Large intestine (tissue), 3 donors: ENCODE measurements around the gene FASTK. TPM values are rescaled to one million over a fixed set of nuclear protein-coding genes. Genes with fewer than 3 reads are reported as not detected.

ENCODE experiments used
- DNase-seq, 2 donors: peaks; one replicate each; pipeline versions ENCODE4 v3.0.0 to v3.0.0-alpha.2; 2013
- H3K27ac ChIP-seq: one replicate; pipeline ENCODE4 v1.5.1; 2013; ENCODE audit warnings: low read length
- H3K27me3 ChIP-seq: 2 replicates; pipeline ENCODE4 v1.6.1; 2013; ENCODE audit warnings: low read length; ENCODE audit not compliant: control insufficient read depth, insufficient read depth
- H3K36me3 ChIP-seq: 2 replicates; pipeline ENCODE4 v1.6.1; 2013; ENCODE audit warnings: low read length; ENCODE audit not compliant: control insufficient read depth, insufficient read depth
- H3K4me1 ChIP-seq: one replicate; pipeline ENCODE4 v1.6.1; 2013; ENCODE audit warnings: low read length; ENCODE audit not compliant: control insufficient read depth, insufficient read depth
- H3K4me3 ChIP-seq: one replicate; pipeline ENCODE4 v1.5.1; 2013; ENCODE audit warnings: low read length
- H3K9me3 ChIP-seq: one replicate; pipeline ENCODE4 v1.6.1; 2013; ENCODE audit warnings: mild to moderate bottlenecking, low read depth, low read length, moderate library complexity; ENCODE audit not compliant: control insufficient read depth
- WGBS: methylation state at CpG from one replicate; pipeline ENCODE4 v1.1.5; 2013; ENCODE audit warnings: low lambda C conversion rate; ENCODE audit not compliant: insufficient coverage; 5-methylcytosine and 5-hydroxymethylcytosine counted together
- polyA plus RNA-seq: library from polyadenylated mRNA; unstranded; fragments of 120-200 nt; gene quantifications from one replicate; pipeline ENCODE4 v1.2.1, GENCODE V29; 2013

The FASTK gene
- polyA plus RNA-seq, 1 donor: 90.4 TPM

DNA sequence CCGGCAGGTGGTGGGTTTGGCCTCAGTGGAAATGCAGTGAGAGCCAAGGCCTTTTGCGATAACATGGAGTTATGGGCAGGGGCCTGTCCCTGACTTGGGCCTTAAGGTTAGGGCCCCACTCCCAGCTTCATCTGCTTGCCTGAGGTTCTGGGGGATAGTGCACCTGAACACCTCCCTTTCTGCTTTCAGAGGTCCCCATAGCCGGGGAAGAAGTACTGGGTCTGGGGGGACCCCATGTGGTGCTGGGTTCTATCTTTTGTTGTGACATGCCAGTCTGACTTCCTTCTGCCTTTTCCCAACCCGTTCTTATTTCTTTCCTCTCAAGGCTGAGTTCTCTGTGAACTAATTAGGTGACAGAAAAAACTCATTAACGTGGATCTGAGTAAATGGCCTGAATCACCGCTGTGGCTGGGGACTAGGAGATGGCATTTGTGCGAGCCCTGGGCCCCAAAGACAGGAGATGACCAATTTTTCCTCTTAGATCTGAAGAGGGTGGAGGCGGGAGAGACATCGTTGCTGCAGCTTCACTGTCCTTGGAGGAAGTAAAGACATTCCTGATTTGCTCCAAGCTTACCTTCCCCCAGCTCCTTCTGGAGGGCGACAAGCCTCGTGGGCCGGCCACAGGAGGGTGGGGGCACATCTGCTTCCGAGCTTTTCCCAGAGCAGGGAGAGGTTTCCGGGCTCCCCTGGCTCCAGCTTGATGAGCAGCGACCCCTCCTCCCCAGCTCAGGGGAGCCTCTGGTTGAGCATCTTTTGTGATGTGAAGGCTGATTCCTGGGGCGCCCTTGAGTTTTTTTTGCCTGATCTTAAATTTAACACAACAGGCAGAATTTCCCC lies 7.6 kb upstream of the FASTK start:
- Histone ChIP-seq H3K4me1 (peaks cover 37% of the 10 kb centered on the region), H3K27ac (peak overlapping the region; percentile 60), H3K9me3 (no peaks in the 10 kb centered on the region), H3K27me3 (no peaks in the 10 kb centered on the region), H3K36me3 (peaks cover 2% of the 10 kb centered on the region), H3K4me3 (peak overlapping the region; percentile 72)
- DNase-seq: no peak
- no CpG with 5 or more reads among the region's 16 CpGs for WGBS

DNA sequence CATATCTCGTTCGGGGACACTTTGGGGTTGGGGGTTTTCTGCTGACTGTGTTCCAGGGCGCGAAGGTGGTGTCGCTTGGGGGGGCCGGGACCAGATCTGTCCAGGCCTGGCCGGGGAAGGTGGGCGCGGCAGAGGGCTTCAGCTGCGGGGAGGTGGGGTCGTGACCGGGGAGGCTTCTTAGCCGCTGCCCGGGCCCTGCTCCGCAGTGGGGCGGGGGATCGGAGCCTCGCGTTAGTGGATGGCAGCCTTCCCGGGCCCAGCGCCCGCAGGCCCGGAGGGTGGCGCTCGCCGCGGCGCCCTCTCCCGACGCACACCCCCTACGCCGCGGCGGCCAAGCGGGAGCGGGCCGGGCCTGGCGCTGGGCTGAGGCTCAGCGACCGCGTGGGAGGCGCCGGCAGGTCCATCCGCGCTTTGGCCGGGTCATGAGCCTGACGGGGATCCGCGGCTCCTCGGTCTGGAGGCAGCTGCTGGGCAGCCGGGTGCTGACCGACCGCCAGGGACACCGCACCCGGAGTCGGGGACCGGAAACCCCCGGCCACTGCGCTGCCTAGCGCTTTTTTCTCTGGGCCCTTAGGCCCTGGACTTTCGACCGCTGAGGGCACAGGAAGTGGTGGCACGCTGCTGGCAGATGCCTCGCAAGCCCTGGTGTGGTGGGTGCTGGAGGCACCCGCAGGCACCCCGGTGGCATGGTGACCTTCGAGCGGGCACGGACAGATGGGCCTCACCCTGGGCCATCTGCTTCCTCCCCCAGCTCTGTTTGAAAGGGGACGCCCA lies 6.8 kb upstream of the FASTK start:
- Histone ChIP-seq H3K27ac (peak overlapping the region; percentile 48), H3K4me1 (peaks cover 40% of the 10 kb centered on the region), H3K36me3 (peaks cover 2% of the 10 kb centered on the region), H3K27me3 (no peaks in the 10 kb centered on the region), H3K9me3 (no peaks in the 10 kb centered on the region), H3K4me3 (peak overlapping the region; percentile 72)
- DNase-seq: peak in 1 of 2 donors; percentile 71
- WGBS: no CpG with 5 or more reads among the region's 70 CpGs

DNA sequence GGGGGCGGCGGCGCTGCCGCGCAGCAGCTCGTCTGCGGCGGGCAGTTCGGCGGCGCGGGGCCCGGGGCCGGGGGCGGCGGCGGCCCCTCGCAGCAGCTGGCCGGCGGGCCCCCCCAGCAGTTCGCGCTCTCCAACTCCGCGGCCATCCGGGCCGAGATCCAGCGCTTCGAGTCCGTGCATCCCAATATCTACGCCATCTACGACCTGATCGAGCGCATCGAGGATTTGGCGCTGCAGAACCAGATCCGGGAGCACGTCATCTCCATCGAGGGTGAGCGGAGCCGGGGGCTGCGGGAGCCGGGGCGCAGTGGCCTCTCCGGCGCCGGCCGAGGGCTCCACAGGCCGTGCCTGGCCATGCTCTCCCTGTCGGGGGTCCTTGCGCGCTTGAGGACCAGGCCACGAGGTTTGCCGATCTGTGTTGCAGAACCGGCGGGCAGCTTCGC lies 6.2 kb upstream of the FASTK start:
- Histone ChIP-seq H3K4me1 (peaks cover 46% of the 10 kb centered on the region), H3K27me3 (no peaks in the 10 kb centered on the region), H3K36me3 (no peaks in the 10 kb centered on the region), H3K27ac (peak overlapping the region; percentile 41), H3K9me3 (no peaks in the 10 kb centered on the region), H3K4me3 (peak overlapping the region; percentile 72)
- DNase-seq: peak in 1 of 2 donors; percentile 49
- WGBS: no CpG with 5 or more reads among the region's 56 CpGs

- Histone ChIP-seq H3K27ac (peak within 1 kb of the TSS; percentile 77), H3K4me3 (peak within 1 kb of the TSS; percentile 72), H3K9me3 (no peaks in the 10 kb centered on the region), H3K36me3 (no peaks in the 10 kb centered on the region), H3K4me1 (peaks cover 42% of the 10 kb centered on the region), H3K27me3 (no peaks in the 10 kb centered on the region)
- WGBS: no CpG with 5 or more reads among the region's 84 CpGs
- DNase-seq: peak; percentile 67 to 85
Observed at GRCh38 chr7:151085691-151086620, 5.3 kb upstream of the FASTK start, which contains the start of gene AGAP3. AGAP3 (plus strand) TSS chr7:151086475; CDS start chr7:151086742, 267 bp downstream.

DNA sequence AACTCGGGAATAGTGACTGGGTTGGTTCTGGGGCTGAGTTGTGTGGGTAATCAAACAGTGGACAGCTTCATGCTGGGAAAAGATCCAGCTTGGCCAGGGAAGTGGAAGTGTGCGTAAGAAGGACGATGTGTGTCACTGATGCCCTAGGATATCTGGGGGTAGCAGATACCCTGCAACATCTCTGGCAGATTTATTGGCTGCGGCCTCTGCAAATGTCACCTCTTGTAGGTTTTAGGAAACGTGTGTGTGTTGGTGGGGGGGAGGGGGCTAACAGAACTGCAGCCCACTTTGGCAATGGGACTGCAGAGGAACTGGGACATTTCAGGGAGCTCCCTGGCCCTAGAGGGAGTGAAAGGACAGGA lies 4.7 kb upstream of the FASTK start:
- no peaks in the 10 kb centered on the region for H3K36me3 ChIP-seq
- DNase-seq: no peak
- peak overlapping the region; percentile 64 for H3K4me3 ChIP-seq
- H3K9me3 ChIP-seq: no peaks in the 10 kb centered on the region
- peaks cover 42% of the 10 kb centered on the region for H3K4me1 ChIP-seq
- peak overlapping the region; percentile 77 for H3K27ac ChIP-seq
- H3K27me3 ChIP-seq: no peaks in the 10 kb centered on the region
- no CpG with 5 or more reads among the region's 5 CpGs for WGBS

- peak overlapping the region; percentile 41 for H3K27ac ChIP-seq
- H3K4me3 ChIP-seq: peak overlapping the region; percentile 59
- H3K9me3 ChIP-seq: no peaks in the 10 kb centered on the region
- H3K27me3 ChIP-seq: no peaks in the 10 kb centered on the region
- no peak for DNase-seq
- WGBS: 20% methylated on average over 1 of the region's 3 CpGs
- peaks cover 44% of the 10 kb centered on the region for H3K4me1 ChIP-seq
- H3K36me3 ChIP-seq: no peaks in the 10 kb centered on the region
Observed at GRCh38 chr7:151083824-151084160, 3.2 kb upstream of the FASTK start.

DNA sequence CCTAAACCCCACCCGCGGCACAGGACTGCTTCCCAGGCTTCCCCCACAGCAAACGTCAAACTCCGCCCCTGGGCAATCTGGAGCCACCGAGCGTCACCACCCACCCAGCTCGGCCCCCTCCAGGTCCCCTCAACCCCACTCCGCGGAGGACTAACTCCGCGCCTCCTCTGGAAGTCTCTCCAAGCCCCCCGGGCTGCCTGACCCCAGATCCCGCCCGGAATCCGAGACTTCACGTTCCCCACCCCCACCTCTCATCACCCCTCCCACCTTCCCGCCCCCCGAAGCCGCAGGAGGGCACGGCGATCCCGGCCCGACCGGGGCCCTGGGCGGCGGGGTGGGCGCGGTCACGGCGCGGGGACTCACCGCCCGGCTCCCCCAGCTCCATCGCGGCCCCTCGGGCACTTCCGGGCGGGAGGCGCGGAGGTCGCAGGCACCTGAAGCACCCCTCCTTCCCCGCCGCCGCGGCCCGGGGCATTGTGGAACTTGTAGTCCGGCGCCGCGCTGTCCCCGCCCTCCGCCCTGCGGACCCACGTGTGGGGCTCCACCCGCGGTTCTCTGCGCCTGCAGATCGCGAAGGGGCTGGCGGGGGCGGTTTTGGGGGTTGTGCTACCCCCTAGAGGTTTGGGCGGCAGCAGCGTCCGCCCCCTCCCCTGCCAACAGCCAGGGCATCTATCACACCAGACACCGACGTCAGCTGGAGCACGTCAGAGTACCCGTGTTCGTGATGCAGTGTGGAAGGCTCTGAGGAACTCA lies 2.6 kb upstream of the FASTK start, which contains the start of gene TMUB1:
Gene TMUB1, minus strand, starts transcription at position 423 of the 753 bp plus-strand sequence. CDS start 930 bp downstream, outside the sequence.
- DNase-seq: peak in 1 of 2 donors; percentile 83
- H3K27me3 ChIP-seq: no peaks in the 10 kb centered on the region
- H3K27ac ChIP-seq: peak within 1 kb of the TSS; percentile 96
- H3K36me3 ChIP-seq: no peaks in the 10 kb centered on the region
- peaks cover 47% of the 10 kb centered on the region for H3K4me1 ChIP-seq
- no CpG with 5 or more reads among the region's 69 CpGs for WGBS
- H3K4me3 ChIP-seq: peak within 1 kb of the TSS; percentile 59
- no peaks in the 10 kb centered on the region for H3K9me3 ChIP-seq

GRCh38 chr7:151082141-151083070 lies 1.8 kb upstream of the FASTK start:
- peak overlapping the region; percentile 96 for H3K27ac ChIP-seq
- H3K4me1 ChIP-seq: peaks cover 46% of the 10 kb centered on the region
- no peaks in the 10 kb centered on the region for H3K9me3 ChIP-seq
- peaks cover 2% of the 10 kb centered on the region for H3K36me3 ChIP-seq
- no peaks in the 10 kb centered on the region for H3K27me3 ChIP-seq
- peak overlapping the region; percentile 59 for H3K4me3 ChIP-seq
- WGBS: no CpG with 5 or more reads among the region's 42 CpGs
- DNase-seq: no peak
